HG03103 (cell line): Measurements from ENCODE around the gene PTPRB.
"Not testable (repeated sequence)": the region's sequence is repeated elsewhere in the genome, so short reads cannot be mapped to it uniquely, and the experiment has no call there.

Experiments used
- ATAC-seq: cut with Tn5 transposase; IDR thresholded peaks from one replicate; pipeline ENCODE4 v1.9.1; 2021; ENCODE audit warnings: low read depth; ENCODE audit not compliant: unreplicated experiment

The PTPRB gene

GRCh38 chr12:70551731-70552130 is 85.5 kb downstream of the PTPRB start:
- ATAC-seq = no peak

GRCh38 chr12:70550180-70550577 is 87.0 kb downstream of the PTPRB start:
- ATAC-seq = no peak

GRCh38 chr12:70549340-70550179 is 87.7 kb downstream of the PTPRB start:
- ATAC-seq = no peak

GRCh38 chr12:70543444-70543843 is 93.8 kb downstream of the PTPRB start:
- no peak for ATAC-seq

- no peak for ATAC-seq
Observed at GRCh38 chr12:70540996-70541395, 96.2 kb downstream of the PTPRB start.

- ATAC-seq = no peak
Observed at GRCh38 chr12:70536650-70537049, 100.6 kb downstream of the PTPRB start.

- no peak for ATAC-seq
Observed at GRCh38 chr12:70535896-70536374, 101.3 kb downstream of the PTPRB start.

- ATAC-seq = no peak
Observed at GRCh38 chr12:70534466-70534865, 102.8 kb downstream of the PTPRB start.

- ATAC-seq = no peak
Observed at GRCh38 chr12:70529647-70530046, 107.6 kb downstream of the PTPRB start.

- ATAC-seq = no peak
Observed at GRCh38 chr12:70520847-70521246, 116.4 kb downstream of the PTPRB start.

- ATAC-seq = no peak
Observed at GRCh38 chr12:70513426-70513825, 123.8 kb downstream of the PTPRB start.

GRCh38 chr12:70508178-70508577 is 129.1 kb downstream of the PTPRB start:
- ATAC-seq = no peak

- ATAC-seq = no peak
Observed at GRCh38 chr12:70507442-70507841, 129.8 kb downstream of the PTPRB start.

- no peak for ATAC-seq
Observed at GRCh38 chr12:70497508-70497907, 139.7 kb downstream of the PTPRB start.

- ATAC-seq = not testable (repeated sequence)
Observed at GRCh38 chr12:70492904-70493303, 144.3 kb downstream of the PTPRB start.

GRCh38 chr12:70490928-70491327 is 146.3 kb downstream of the PTPRB start:
- not testable (repeated sequence) for ATAC-seq

- no peak for ATAC-seq
Observed at GRCh38 chr12:70487440-70487839, 149.8 kb downstream of the PTPRB start.

GRCh38 chr12:70486588-70486987 is 150.6 kb downstream of the PTPRB start:
- ATAC-seq = no peak

GRCh38 chr12:70485704-70486103 is 151.5 kb downstream of the PTPRB start:
- ATAC-seq = no peak

- ATAC-seq = no peak
Observed at GRCh38 chr12:70484464-70484863, 152.8 kb downstream of the PTPRB start.

GRCh38 chr12:70482764-70483163 is 154.5 kb downstream of the PTPRB start:
- no peak for ATAC-seq

GRCh38 chr12:70469221-70469820 is 167.9 kb downstream of the PTPRB start:
- ATAC-seq = no peak
